Measurements from ENCODE around the gene MAPK8IP3.

The MAPK8IP3 gene, protein sequence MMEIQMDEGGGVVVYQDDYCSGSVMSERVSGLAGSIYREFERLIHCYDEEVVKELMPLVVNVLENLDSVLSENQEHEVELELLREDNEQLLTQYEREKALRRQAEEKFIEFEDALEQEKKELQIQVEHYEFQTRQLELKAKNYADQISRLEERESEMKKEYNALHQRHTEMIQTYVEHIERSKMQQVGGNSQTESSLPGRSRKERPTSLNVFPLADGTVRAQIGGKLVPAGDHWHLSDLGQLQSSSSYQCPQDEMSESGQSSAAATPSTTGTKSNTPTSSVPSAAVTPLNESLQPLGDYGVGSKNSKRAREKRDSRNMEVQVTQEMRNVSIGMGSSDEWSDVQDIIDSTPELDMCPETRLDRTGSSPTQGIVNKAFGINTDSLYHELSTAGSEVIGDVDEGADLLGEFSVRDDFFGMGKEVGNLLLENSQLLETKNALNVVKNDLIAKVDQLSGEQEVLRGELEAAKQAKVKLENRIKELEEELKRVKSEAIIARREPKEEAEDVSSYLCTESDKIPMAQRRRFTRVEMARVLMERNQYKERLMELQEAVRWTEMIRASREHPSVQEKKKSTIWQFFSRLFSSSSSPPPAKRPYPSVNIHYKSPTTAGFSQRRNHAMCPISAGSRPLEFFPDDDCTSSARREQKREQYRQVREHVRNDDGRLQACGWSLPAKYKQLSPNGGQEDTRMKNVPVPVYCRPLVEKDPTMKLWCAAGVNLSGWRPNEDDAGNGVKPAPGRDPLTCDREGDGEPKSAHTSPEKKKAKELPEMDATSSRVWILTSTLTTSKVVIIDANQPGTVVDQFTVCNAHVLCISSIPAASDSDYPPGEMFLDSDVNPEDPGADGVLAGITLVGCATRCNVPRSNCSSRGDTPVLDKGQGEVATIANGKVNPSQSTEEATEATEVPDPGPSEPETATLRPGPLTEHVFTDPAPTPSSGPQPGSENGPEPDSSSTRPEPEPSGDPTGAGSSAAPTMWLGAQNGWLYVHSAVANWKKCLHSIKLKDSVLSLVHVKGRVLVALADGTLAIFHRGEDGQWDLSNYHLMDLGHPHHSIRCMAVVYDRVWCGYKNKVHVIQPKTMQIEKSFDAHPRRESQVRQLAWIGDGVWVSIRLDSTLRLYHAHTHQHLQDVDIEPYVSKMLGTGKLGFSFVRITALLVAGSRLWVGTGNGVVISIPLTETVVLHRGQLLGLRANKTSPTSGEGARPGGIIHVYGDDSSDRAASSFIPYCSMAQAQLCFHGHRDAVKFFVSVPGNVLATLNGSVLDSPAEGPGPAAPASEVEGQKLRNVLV (N-terminal part only)

DNA sequence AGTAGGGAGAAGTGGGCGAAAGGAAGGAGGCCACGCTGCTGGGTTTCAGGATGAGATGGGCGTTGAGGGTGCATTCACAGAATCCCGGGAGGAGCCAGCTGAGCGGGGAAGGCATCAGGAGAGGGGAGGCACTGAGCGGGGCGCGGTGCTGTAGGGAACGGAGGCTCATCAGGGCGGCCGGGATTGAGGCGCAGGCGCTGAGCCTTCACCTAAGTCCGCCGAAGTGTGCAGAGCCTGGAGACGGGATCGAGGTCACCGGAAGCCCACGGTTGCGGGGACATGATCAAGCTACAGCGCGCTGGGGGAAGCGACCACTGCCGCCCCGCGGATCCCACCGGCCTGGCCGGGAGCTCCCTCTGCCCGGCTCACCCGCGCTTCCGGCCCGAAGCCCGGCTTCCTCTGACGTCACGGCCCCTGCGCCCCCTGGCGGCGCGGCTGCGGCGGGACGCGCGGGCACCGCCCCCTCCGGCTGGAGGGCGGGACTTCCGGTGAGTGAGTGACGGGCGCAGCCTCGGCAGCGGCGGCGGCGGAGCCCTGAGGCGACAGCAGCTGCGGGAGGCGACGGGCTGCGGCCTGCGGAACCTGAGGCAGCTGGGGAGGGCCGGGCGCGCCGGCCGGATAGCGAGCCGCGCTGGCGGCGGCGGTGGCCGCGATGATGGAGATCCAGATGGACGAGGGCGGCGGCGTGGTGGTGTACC is at the start of gene MAPK8IP3:
Gene MAPK8IP3, plus strand, starts transcription at position 508 of the 698 bp plus-strand sequence. Its CDS starts 145 bp downstream, at position 653.
- DNase-seq: peak; percentile 85

DNA sequence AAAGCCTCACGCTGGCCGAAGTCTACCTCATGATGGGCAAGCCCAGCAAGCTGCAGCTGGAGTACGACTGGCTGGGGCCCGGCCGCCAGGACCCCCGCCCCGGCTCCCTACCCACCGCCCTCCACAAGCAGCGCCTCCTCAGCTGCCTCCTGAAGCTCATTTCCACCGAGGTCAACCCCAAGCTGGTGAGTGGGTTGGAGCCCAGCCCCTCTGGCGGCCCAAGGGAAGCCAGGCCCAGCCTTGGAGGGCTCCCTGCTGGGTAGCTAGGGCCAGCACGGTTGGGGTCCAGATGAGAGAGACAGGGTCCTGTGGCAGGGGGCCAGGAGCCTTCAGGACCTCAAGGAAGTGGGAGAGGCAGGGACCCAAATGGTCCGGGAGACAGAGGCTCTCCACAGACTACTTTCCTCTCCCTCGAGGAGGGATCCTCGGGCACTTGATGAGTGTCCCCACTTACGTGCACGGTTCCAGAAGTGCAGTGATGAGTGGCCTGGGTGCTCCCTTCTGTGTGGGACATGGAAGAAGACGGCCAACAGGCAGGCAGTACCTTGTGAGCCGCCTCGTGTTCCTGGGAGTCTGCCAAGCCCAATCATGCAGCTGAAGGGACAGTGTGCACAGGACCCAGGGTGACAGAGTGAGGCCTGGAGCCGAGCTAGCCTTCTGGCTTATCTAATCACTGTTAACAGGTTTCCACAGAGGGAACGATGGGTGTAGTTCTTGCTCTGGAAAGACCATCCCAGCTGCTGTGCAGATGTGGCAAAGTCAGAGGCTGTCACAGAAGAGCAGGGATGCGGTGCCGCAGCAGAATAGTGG is 49.0 kb upstream of the MAPK8IP3 start:
- DNase-seq: no peak

DNA sequence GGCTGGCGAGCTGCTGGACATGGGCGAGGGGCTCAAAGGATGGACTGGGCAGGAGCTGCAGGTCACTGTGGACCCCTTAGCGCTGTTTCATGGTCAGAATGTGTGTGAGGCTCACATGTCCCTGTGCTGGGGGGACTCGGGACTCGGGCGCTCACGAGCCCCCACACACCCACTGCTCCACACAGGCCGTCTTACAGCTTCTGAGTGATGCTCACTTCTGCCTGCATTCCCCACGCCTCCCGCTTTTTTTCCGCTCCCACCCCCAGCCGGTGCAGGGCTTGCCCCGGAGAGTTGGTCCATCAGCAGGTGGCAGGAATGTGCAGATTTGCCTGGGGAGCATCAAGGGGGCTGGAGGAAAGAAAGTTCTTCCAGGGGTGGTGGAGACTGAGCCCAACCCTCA is 48.2 kb upstream of the MAPK8IP3 start:
- no peak for DNase-seq

DNA sequence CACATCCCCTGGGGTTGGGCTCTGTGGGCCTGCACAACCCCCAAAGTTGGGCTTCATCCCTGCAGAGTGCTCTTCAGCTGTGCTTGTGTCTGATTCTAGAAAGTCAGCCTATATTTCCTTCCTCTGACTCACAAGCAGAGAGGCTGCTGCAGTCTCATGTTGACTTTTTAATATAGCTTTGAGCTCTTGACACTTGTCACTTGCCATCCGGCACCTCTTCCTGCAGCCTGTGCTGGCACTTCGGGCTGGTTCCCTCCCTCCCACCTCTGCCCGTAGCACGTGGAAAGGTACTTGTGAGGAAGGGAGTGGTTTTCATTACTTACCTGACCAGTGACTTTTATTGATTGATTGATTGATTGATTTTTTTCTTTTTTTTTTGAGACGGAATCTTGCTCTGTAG is 47.0 kb upstream of the MAPK8IP3 start:
- DNase-seq: no peak

DNA sequence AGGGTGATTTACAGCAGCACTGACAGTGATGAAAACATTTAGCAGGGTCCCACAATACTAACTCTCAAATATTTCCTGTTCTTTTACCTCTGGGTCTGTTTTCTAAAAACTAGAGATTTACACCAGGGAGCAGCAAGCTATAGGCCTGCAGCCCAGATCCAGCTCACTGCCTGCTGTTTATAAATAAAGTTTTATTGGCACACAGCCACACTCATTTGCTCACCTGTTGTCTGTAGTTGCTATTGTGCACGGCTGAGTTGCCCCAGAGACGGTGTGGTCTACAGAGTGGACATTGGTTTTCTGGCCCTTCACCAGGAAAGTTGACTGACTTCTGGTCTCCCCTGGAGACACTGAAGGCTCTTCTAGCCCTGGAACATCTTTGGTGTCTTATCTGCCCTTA is 44.2 kb upstream of the MAPK8IP3 start:
- DNase-seq: no peak

DNA sequence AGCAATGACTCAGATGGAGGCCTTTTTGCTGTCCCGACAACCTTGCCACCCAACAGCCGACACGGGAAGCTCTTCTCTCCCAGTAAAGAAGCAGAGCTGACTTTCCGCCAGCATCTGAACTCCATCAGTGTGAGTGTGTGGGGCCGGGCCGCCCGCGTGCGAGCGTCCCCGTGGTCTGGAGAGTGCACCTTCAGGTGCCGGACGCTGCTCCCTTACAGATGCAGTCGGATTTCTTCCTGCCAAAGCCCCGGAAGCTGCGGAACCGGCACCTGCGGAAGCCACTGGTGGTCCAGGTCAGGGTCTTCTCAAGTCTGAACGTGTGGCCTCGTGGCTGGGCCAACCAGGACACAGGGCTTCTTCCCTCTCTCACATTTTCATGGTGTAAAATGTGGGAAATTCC is 43.5 kb upstream of the MAPK8IP3 start:
- no peak for DNase-seq

DNA sequence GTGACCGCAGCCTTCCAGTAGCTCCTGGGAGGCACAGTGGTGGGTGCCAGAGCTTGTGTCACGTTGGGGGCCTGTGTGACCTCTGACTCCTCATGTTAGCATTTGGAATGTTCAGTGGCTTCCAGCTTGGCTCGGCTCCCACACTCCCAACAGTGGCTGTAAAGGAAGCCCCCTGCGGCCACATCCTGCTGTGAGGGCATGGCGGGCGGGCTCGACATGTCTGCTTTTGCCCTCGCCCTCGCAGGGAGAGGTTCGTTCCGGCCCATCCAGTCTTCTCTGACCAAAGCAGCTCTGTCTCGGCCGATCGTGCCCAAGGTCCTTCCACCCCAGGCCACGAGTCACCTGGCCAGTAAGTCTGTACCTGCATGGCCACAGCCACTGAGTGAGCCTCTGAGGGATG is 40.2 kb upstream of the MAPK8IP3 start:
- no peak for DNase-seq

DNA sequence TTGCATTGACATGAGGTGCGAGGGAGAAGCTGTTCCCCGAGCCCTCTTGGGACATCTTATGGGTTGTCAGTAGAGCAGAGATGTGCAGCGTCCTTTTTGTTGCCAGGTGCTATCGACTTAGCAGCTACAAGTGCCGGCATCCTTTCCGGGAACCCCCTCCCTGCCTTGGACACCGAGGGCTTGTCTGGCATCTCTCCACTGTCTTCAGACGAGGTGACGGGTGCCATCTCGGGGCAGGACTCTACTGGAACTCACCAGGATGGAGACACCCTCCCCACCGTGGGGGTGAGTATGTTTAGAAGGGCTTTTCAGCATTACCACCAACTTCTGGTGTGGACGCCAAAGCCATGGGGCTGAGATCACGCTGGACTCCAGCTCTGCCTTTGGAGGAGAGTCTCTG is 39.7 kb upstream of the MAPK8IP3 start:
- no peak for DNase-seq

DNA sequence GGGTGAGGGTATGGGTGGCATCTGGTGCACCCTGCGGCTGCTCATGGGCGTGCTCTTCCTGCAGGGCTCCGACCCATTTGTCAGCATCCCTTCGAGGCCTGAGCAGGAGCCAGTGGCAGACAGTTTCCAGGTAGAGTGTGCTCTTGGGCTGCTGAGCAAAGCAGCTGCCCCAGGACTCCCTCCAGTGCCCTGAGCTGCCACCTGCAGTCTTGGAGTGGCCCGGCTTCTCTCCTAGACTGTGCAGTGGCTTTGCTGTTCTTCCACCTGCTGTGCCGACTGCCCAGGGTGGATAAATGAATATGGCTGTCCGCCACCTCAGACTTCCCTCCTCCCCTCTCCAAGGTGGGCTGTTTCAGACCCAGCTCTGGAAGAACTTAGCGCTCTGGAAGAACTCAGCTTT is 38.7 kb upstream of the MAPK8IP3 start:
- no peak for DNase-seq

DNA sequence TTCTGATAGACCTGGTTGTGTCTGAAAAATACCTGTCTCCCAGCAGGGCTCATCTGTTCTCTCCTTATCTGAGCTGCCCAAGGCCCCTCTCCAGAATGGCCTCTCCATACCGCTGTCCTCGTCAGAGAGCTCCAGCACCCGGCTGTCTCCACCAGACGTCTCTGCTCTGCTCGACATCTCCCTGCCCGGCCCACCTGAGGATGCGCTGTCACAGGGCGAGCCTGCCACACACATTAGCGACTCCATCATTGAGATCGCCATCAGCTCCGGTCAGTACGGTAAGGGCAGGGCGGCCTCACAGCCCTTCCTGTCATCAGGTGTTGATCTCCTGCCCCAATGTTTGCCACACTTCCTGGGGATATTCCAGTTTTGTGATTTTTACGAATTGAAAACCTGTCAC is 38.1 kb upstream of the MAPK8IP3 start:
- DNase-seq: no peak

DNA sequence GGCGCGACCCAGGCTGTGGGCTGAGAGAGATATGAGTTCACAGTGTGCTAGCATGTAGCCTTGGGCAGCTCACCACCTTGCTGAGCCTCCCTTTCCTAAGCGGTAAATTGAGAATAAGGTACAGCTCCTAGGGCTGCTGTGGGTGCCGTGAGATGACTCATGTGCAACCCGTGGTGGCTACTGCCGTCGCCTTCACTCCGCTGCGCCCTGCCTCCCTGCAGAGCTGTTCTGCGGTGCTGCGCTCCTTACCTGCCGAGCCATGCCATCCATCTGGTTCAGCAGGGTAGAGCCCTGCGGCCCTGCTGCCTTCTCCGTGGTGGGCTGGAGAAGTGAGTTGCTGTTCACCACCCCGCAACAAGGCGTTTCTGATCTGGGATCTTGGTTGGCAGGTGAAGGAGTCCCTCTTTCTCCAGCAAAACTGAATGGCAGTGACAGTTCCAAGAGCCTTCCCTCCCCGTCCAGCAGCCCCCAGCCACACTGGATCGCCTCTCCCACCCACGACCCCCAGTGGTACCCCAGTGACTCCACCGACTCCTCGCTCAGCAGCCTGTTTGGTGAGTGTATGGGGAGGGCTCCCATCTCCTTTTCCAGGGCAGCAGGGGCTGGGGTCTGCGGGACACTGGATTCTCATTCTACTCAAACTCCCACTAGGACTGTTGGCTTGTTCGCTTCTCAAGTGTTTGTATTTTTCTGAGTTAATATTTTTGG is 37.2 kb upstream of the MAPK8IP3 start:
- DNase-seq: no peak

DNA sequence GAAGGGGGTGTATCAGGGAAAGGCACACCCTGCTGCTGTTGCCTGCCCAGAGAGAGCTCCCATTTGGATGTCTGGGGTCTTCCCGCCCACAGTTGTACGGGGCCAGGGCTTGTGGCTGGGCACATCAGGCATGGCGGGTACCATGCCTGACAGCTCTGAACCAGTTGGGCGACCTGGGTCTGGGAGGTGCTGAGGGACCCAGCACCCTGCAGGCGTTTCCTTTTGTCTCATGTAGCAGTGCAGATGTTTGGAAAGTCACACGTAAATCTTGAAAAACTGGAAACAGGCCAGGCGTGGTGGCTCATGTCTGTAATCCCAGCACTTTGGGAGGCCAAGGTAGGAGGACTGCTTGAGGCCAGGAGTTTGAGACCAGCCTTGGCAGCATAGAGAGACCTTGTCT is 36.3 kb upstream of the MAPK8IP3 start:
- no peak for DNase-seq

DNA sequence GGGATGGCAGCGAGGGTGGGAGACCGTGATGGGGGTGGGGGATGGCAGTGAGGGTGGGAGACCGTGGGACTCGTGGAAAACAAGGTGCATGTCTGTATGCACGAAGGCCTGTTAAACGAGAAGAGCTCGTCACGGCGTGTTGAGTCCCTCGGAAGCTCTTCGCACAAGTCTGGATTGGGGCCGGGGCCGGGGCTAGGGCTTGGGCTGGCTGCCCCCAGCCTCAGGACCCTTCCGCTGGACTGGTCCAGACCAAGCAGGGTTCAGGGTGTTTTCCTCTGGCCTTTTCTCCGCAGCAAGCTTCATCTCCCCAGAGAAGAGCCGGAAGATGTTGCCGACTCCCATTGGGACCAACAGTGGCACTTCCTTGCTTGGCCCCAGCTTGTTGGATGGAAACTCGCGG is 35.6 kb upstream of the MAPK8IP3 start:
- DNase-seq: no peak

DNA sequence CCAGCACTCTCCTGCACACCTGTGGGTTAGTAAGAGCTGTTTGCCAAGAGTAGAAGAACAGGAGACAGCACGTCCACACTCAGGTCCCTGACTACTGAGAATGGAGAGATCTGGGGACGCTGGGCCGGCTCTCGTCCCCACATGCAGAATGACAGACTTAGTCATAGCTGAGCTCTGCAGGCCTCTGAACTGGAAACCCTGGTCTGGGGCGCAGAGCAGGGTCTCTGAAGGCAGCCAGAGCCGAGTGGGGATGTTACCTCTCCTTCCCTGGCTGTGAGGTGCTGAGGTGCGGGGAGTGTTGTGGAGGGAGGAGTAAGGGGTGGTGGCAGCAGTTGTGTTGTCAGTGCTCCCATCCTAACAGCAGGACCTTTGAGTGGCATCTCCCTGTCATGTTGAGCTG is 35.1 kb upstream of the MAPK8IP3 start:
- DNase-seq: no peak

DNA sequence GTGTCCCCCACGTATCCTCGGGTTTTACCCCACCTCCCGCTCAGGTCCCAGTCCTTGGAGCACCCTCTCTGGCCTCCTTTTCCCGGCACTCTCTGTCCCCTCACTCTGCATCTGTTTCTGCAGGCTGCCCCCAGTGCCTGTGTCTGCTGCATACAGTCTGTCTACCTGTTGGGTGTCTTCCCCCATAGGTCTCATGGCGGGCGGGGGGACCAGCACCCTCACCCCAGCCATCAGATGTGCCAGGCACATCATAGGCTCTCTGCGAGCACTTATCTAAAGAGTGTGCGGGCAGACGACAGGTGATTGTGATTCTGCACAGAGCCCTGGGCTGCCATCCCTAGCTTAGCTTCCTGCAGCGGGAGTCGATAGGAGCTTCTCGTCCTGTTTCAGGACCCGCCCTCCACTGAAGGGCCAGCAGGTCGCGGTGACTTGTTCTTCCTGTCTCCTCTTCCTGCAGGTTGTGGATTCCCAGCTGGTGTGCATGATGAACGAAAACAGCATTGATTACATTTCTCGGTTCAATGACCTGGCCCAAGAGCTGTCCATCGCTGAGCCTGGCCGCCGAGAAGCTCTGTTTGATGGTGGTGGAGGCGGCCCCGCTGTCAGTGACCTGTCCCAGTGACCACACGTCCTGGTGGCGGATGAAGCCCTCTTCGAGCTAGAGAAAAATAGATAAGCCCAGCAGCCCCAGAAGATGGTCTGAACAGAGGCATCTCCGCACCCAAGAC is 32.4 kb upstream of the MAPK8IP3 start:
- DNase-seq: no peak

DNA sequence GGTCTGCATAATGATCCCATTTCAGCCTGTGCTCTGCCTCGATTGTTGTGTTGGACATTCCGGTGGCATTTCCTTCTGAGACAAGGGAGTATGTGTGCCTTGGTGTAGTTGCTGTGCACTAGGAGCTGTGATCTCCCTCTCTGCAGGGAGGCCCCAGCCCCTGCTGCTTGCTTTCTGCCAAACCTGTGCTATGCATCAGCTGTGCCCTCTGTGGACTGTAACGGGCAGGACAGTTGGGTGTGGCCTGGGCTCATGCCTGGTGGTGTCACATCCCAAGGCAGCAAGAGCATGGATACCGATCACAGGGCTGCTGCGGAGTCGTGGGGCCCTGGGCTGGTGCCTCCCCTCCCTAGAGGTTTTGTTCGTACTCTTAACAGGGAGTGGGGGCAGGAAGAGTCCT is 31.7 kb upstream of the MAPK8IP3 start:
- no peak for DNase-seq

DNA sequence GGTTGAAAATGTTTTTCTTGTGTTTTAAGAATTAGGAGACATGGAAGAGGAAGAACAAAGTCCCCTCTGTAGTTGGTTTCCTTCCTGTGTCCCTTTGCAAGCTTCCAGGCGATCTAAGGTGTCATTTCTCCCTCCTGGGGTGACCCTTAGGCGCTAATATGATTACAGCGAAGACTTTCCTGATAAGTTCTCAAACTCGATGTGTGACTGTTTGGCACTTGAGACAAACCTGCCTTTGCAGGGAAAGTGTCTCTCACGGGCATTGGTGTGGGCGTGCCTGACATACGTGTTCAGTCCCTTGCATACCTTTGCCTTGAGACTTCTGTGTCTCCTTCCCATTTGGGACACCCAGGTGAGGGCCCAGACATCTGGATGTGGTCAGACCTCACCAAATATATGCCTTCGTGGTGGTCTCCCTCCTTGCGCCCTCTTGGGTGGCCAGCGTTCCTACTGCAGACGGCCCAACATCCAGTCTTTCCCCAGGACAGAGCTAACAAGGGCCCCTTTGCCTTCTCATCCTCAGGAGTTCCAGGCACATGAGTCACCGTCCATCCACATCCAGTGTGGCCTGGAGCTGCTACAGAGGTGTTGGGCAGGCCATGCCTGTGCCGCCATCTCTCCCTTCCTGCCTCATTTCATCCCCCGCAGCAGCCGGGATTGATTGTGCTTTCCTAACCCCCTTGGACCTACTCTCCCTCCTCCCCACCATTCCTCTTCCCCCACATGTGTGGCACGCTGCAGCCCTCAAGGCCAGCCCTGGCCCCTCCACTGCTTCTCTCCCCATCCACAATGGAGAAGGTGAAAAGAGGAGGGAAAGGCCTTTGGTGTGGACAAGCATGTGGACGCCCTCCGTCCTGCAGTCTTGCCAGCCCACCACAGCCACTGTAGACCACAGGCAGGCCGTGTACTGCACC is 31.0 kb upstream of the MAPK8IP3 start:
- peak; percentile 40 for DNase-seq

DNA sequence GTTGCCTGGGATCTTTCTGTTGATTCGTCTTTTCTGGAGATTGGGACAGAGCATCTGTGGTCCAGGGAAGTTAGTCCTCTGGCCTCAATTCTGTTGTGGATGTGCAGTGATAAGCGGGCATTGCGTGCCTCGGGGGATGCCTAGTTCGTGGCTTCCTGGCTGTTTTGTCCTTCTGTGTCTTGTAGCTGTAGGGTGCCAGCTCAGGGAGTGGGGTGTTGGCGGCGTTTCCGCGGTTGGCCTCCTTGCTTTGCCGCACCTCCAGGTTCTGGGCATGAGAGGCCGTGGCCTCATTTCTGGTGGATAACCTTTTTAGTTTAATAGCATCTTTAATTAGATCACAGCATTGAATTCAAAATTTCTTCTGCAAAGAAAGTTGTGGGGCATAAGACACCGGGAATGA is 29.3 kb upstream of the MAPK8IP3 start:
- DNase-seq: no peak

DNA sequence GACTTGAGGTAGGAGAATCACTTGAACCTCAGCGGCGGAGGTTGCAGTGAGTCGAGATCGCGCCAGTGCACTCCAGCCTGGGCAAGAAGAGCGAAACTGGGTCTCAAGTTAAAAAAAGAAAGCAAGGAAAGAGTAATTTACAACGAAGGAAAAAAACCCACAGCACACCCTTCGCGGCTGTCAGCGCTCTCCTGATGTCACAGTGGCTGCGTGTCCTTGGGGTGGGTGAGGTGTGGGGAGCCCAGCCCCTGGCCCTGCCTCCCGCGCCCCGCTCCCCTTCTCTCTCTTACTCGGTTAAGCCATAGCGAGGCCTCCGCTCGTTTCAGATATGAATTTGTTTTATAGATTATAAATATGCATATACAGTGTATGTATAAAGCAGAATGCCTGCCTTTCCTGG is 28.7 kb upstream of the MAPK8IP3 start:
- no peak for DNase-seq

Data from kidney glomerular epithelial cell (primary cell).